GM12892 (cell line): Measurements from ENCODE around the gene ARHGAP24.
"Not testable (repeated sequence)": the region's sequence is repeated elsewhere in the genome, so short reads cannot be mapped to it uniquely, and the experiment has no call there.

Source experiments
- DNase-seq: peaks from one replicate; pipeline ENCODE4 v3.0.0; 2011; ENCODE audit not compliant: insufficient read length
- FAIRE-seq: peaks from 2 replicates; lab custom pipeline; 2011; peaks lifted over from hg19 to GRCh38; lab: Jason Lieb, UNC
- POLR2A ChIP-seq: IDR thresholded peaks from 2 replicates; pipeline ENCODE4 v1.6.1; 2011; ENCODE audit warnings: low read depth, low read length, control low read depth
- POLR2AphosphoS5 ChIP-seq: IDR thresholded peaks from 2 replicates; pipeline ENCODE4 v1.6.1; 2011; ENCODE audit warnings: low read depth, low read length, control low read depth
- TAF1 ChIP-seq: IDR thresholded peaks from 2 replicates; pipeline ENCODE4 v1.6.1; 2011; ENCODE audit warnings: low read depth, mild to moderate bottlenecking, control low read depth, low read length, borderline replicate concordance

The ARHGAP24 gene

GRCh38 chr4:85644061-85644460 lies 169.1 kb downstream of the ARHGAP24 start:
- TF ChIP-seq POLR2AphosphoS5 (no peak), POLR2A (no peak), TAF1 (no peak)
- no peak for FAIRE-seq
- DNase-seq = no peak

DNA sequence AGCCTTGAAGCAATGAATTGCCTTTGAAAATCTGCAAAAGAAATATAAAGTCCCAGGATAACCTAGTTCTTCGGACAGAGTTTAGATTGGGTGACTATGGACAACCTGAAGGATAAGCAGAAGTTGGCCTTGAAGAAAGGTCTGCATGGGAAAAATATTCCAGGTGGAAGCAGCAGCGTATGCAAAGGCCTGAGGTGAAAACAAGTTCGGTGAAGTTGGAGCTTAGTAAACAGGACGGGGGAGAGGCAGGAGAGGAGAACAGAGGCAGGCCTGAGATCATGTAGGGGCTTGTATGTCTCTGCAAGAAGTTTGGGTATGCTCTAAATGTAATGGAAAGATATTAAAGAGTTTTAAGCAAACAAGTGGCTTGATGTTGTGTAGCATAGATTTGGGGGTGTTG lies 176.0 kb downstream of the ARHGAP24 start:
- TF ChIP-seq TAF1 (no peak), POLR2AphosphoS5 (no peak)
- FAIRE-seq = no peak
- DNase-seq = no peak

DNA sequence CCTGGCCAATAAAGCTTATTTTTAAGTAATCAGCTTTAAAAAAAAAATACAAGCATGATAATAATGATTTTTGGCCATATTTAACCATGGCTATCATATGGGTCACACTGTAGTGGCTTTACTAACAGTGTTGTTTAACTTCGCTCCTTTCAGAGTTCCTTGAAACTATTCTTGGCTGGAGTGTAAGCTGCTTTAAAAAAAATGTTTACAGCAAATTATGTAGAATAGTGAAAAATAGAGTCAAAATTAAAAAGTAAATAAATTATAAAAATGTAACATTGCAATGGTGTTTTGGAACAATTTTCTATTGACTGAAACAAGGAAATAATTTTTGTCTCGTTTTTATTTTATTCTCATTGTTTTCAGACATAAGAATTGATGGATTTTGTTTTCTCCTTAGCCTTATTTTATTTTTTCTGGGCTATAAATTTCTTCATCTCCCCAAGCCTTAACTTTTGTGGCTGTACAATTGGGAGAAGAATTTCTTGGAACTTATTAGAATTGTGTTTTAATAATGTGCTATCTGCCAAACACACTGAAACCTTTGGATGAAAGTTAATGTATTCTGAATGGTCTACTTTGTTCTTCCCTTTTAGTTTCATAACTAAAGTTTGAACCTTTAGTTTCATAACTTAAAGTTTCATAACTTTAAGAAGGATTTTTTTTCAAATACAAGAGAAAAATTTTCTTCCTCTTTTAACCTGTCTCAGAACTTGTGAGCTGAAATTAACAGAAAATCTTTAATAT lies 182.0 kb downstream of the ARHGAP24 start:
- FAIRE-seq (no peak), DNase-seq (no peak)
- TF ChIP-seq TAF1 = no peak
- no peak for TF ChIP-seq POLR2A
- no peak for TF ChIP-seq POLR2AphosphoS5

DNA sequence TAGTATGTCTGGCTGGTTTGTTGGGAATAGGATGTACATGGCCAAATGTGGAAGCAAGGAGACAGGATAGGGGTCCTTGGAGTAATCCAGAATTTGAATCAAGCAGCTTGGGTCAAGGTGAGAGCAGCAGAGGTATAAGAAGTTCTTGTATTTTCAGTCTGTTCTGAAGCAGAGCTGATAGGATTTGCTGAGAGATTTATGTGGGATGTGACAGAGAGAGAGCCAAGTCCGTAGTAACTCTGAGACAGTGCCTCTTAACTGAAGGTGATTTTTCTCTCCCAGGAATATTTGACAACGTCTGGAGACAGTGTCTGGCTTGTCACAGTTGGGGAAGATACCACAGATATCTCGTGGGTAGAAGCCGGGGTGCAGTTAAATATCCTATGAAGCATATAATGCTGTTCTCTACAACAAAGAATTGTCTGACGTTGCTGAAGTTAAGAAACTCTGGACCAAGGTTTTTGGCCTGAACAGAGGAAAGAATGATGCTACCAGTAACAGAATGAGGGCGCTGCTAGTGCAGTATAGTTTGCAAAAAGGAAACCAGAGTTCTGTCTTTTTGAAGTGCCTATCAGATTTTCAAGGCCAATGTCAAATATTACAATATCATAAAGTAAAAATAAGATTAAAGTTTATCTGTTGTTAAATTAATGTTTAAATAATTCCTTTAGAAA lies 184.0 kb downstream of the ARHGAP24 start:
- no peak for FAIRE-seq
- DNase-seq = no peak
- TF ChIP-seq POLR2AphosphoS5 (no peak), TAF1 (no peak), POLR2A (no peak)

- TF ChIP-seq TAF1 (no peak), POLR2AphosphoS5 (no peak), POLR2A (no peak)
- DNase-seq = no peak
- no peak for FAIRE-seq
Measured at GRCh38 chr4:85659610-85660218, 184.8 kb downstream of the ARHGAP24 start.

- not testable (repeated sequence) for DNase-seq, FAIRE-seq
Measured at GRCh38 chr4:85666625-85667024, 191.7 kb downstream of the ARHGAP24 start.

GRCh38 chr4:85669204-85669603 lies 194.3 kb downstream of the ARHGAP24 start:
- FAIRE-seq (no peak), DNase-seq (no peak)
- TF ChIP-seq TAF1 = no peak
- TF ChIP-seq POLR2AphosphoS5 = no peak
- TF ChIP-seq POLR2A = no peak

GRCh38 chr4:85669992-85670548 lies 195.1 kb downstream of the ARHGAP24 start:
- FAIRE-seq (no peak), DNase-seq (no peak)
- TF ChIP-seq POLR2A = no peak
- TF ChIP-seq TAF1 = no peak
- TF ChIP-seq POLR2AphosphoS5 = no peak

DNA sequence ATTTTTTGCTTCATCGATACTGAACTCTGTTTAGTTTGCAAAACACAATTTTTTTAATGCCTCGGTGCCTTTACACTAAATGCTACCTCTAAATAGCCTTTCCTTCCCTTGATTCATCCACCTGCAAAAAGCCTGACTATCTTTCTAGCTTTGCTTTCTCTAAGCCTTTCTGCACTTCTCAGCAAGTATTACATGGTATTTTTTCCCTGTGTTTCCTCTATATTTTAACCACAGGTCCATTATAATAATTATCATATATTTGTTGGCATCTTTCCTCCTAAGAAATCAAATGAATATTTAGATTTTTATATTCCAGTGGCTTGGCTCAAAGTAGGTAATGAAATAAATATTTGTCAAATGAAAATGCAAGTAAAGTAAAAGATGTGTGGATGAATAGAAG lies 196.2 kb downstream of the ARHGAP24 start:
- no peak for DNase-seq
- TF ChIP-seq POLR2A (no peak), POLR2AphosphoS5 (no peak), TAF1 (no peak)
- no peak for FAIRE-seq

DNA sequence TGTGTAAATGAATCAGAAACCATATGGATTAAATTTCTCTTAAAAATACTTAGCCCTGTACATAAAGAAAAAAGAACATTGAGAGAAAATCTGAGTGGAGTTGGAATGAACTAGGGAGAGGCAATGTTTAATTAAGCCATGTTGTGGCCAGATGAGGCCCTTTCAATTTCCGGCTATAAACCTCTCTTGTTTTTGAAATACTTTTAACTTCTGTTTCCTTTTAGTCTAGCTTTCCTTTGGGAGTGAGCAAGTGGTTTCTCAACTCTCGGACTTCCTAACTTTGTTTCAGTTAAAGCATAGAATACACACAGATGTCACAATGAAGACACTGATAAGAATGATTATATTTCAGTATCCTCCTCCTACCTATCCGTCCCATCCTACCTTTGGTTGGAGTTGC lies 197.2 kb downstream of the ARHGAP24 start:
- TF ChIP-seq TAF1 (no peak), POLR2A (no peak), POLR2AphosphoS5 (no peak)
- FAIRE-seq = no peak
- DNase-seq = no peak

- no peak for FAIRE-seq
- no peak for TF ChIP-seq TAF1
- TF ChIP-seq POLR2A = no peak
- no peak for TF ChIP-seq POLR2AphosphoS5
- DNase-seq = no peak
Measured at GRCh38 chr4:85672959-85673358, 198.0 kb downstream of the ARHGAP24 start.
